RWPE1 (cell line): ENCODE measurements around the gene PEAR1.

Experiments
- CTCF ChIA-PET: fragments of 350-600 bp; sonication (Branson Sonifier 250); formaldehyde crosslinking; extraction: SDS; loops from one replicate; lab custom pipeline; 2021; lab: Yijun Ruan, JAX
- POLR2A ChIA-PET: fragments of 400-600 bp; formaldehyde crosslinking; extraction: SDS; loops from one replicate; lab custom pipeline; 2020; ENCODE audit warnings: antibody characterized with exemption; ENCODE audit not compliant: low non-redundant PET; lab: Yijun Ruan, JAX
- DNase-seq: peaks from one replicate; pipeline ENCODE4 v3.0.0; 2012; ENCODE audit warnings: low spot score
- H3K27ac ChIP-seq: fragments of 450-650 bp; 2 replicates; pipeline ENCODE4 v1.5.1; 2017
- TF ChIP-seq, protein P1 (sequence below): fragments of 450-650 bp; conservative IDR thresholded peaks from 2 replicates; pipeline ENCODE4 v1.5.1; 2017; ENCODE audit warnings: low read depth, mild to moderate bottlenecking

The PEAR1 gene

GRCh38 chr1:156883919-156884318 lies 9.6 kb upstream of the PEAR1 start:
- POLR2A ChIA-PET = interaction anchor here (0.6 kb wide), 1 partner anchor 12 kb away, joined by 10 read pairs; no protein-coding TSS in a partner anchor
- no peak overlapping the region for H3K27ac ChIP-seq
- CTCF ChIA-PET = interaction anchor here (1.3 kb wide), 1 partner anchor 44 kb away, joined by 3 read pairs; no protein-coding TSS in a partner anchor
- DNase-seq = no peak
- TF ChIP-seq, protein P1, sequence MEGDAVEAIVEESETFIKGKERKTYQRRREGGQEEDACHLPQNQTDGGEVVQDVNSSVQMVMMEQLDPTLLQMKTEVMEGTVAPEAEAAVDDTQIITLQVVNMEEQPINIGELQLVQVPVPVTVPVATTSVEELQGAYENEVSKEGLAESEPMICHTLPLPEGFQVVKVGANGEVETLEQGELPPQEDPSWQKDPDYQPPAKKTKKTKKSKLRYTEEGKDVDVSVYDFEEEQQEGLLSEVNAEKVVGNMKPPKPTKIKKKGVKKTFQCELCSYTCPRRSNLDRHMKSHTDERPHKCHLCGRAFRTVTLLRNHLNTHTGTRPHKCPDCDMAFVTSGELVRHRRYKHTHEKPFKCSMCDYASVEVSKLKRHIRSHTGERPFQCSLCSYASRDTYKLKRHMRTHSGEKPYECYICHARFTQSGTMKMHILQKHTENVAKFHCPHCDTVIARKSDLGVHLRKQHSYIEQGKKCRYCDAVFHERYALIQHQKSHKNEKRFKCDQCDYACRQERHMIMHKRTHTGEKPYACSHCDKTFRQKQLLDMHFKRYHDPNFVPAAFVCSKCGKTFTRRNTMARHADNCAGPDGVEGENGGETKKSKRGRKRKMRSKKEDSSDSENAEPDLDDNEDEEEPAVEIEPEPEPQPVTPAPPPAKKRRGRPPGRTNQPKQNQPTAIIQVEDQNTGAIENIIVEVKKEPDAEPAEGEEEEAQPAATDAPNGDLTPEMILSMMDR = no peak

DNA sequence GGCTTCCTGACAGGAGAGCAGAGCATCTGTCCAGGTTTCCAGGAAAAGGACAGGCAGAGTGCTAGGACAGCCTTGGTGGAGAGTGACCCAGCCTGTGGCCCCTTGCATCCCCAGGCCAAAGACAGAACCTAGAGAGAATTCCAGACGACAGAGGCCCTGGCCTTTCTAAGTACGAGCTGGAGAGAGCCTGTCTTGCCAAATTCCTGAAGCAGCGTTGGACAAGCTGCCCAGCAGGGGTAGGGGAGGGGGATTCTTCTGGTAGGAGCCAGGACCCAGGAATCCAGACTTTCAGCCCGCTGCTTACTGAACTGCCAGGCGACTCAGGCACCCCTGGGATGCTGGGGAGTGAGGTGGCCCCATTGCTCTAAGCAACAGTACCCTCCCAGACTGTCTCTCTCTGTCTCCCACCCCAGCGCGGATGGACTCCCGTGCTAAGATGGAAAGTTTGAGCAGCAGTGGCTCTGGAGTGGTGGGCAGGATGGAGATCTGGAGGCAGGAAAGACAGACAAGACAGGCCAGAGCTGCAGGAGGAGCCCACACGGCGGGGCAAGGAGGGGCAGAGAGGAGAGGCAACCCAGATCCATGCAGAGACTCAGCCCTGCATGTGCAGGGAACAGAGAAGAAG lies 8.8 kb upstream of the PEAR1 start:
- ChIA-PET POLR2A (interaction anchor here (0.6 kb wide), 1 partner anchor 13 kb away, joined by 10 read pairs; no protein-coding TSS in a partner anchor), CTCF (interaction anchor here (0.7 to 1.3 kb wide), 2 partner anchors 27 to 43 kb away, joined by 3 to 5 read pairs; no protein-coding TSS in a partner anchor)
- TF ChIP-seq, protein P1 = no peak
- H3K27ac ChIP-seq = no peak overlapping the region
- no peak for DNase-seq

- TF ChIP-seq, protein P1 = no peak
- ChIA-PET POLR2A (no interaction called here), CTCF (no interaction called here)
- no peak for DNase-seq
- H3K27ac ChIP-seq = no peak overlapping the region
Observed at GRCh38 chr1:156885314-156885713, 8.2 kb upstream of the PEAR1 start.

DNA sequence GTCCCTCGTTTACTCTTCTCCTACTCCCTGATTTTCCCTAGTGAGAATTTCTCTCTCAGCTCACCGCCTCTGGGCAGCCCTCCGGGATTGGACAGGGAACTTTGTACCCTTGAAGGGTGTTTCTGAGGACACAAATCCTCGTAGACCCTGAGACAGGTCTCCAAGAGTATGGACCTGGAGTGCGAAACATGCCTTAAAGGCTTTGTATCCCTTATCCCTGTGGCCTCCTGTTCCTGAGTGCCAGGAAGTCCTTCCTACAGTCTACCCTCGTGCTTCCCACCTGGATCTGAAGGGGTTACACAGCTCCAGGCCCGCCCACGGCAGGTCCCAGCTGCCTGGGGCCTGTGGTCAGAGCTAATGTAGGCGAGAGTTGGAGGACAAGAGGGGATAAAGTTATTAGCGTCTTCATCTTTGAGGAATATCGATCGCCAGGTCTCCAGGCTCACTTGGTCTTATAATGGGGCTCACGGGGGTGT lies 7.6 kb upstream of the PEAR1 start:
- CTCF ChIA-PET = no interaction called here
- DNase-seq = no peak
- POLR2A ChIA-PET = no interaction called here

GRCh38 chr1:156886583-156887281 lies 6.8 kb upstream of the PEAR1 start:
- no peak overlapping the region for H3K27ac ChIP-seq
- POLR2A ChIA-PET = no interaction called here
- CTCF ChIA-PET = interaction anchor here (0.6 to 9.3 kb wide), 3 partner anchors 24 to 41 kb away, joined by 3 to 77 read pairs (median 6); partner anchors contain the start of gene NTRK1
- TF ChIP-seq, protein P1 = no peak
- no peak for DNase-seq

More for the DNA sequence above, 7.6 kb upstream of the PEAR1 start:
- no peak overlapping the region for H3K27ac ChIP-seq
- TF ChIP-seq, protein P1 = no peak

GRCh38 chr1:156887317-156887716 lies 6.2 kb upstream of the PEAR1 start:
- CTCF ChIA-PET = interaction anchor here (0.7 to 9.3 kb wide), 3 partner anchors 25 to 40 kb away, joined by 3 to 77 read pairs (median 6); partner anchors contain the start of gene NTRK1
- no peak for DNase-seq
- POLR2A ChIA-PET = no interaction called here
- TF ChIP-seq, protein P1 = no peak
- H3K27ac ChIP-seq = no peak overlapping the region
